Suprapubic skin (tissue), 4 donors: ENCODE results near the gene LRRC2. TPM values are rescaled to one million over a fixed set of nuclear protein-coding genes. Genes with fewer than 3 reads are reported as not detected.

ENCODE experiments used
- DNase-seq, 2 donors: peaks; one replicate each; pipeline ENCODE4 v3.0.0-alpha.2; 2019; ENCODE audit warnings: low spot score in 2 of 2
- H3K27ac ChIP-seq: fragments of 200-600 bp; sonication (generic); one replicate; pipeline ENCODE4 v1.5.1; 2019
- H3K27me3 ChIP-seq: fragments of 200-600 bp; sonication (generic); one replicate; pipeline ENCODE4 v1.5.1; 2019
- H3K36me3 ChIP-seq: fragments of 200-600 bp; sonication (generic); one replicate; pipeline ENCODE4 v1.5.1; 2019
- H3K4me1 ChIP-seq: fragments of 200-600 bp; sonication (generic); one replicate; pipeline ENCODE4 v1.5.1; 2019
- H3K4me3 ChIP-seq: fragments of 200-600 bp; sonication (generic); one replicate; pipeline ENCODE4 v1.5.1; 2019; ENCODE audit warnings: mild to moderate bottlenecking
- H3K9me3 ChIP-seq: fragments of 200-600 bp; sonication (generic); one replicate; pipeline ENCODE4 v1.5.1; 2019
- CTCF ChIP-seq, 2 donors: fragments of 200-600 bp in 1 of 2; fragments of 450-650 bp in 1 of 2; sonication (generic) in 1 of 2; IDR thresholded peaks; one replicate each; pipeline ENCODE4 v1.5.1; 2016 to 2019; ENCODE audit warnings: antibody characterized with exemption in 2 of 2, mild to moderate bottlenecking in 1 of 2, moderate library complexity in 1 of 2
- EP300 ChIP-seq: sonication (generic); formaldehyde crosslinking; IDR thresholded peaks from one replicate; pipeline ENCODE4 v1.6.1; 2017; ENCODE audit warnings: antibody characterized with exemption
- POLR2A ChIP-seq, 2 donors: fragments of 450-650 bp; IDR thresholded peaks; one replicate each; pipeline ENCODE4 v1.6.1; 2017; ENCODE audit warnings: antibody characterized with exemption in 2 of 2, mild to moderate bottlenecking in 2 of 2, moderate library complexity in 2 of 2
- POLR2AphosphoS5 ChIP-seq, 3 donors: sonication (generic); formaldehyde crosslinking; IDR thresholded peaks; one replicate each; pipeline ENCODE4 v1.6.1; 2017; ENCODE audit warnings: antibody characterized with exemption in 3 of 3
- WGBS: methylation state at CpG from one replicate; pipeline ENCODE4 v1.1.5; 2018; 5-methylcytosine and 5-hydroxymethylcytosine counted together
- total RNA-seq, 4 donors: library from RNA; depleted of rRNA; stranded (reverse); fragments of >200 nt; gene quantifications; one replicate each; pipeline ENCODE4 v1.1.0, GENCODE V29; 2016

The LRRC2 gene
- total RNA-seq, 4 donors from 2014 or later, result 0.83 to 3.7 (median 2.6) TPM

- 90% methylated on average over 5 of the region's 5 CpGs for WGBS
- no peak for TF ChIP-seq CTCF (IDR thresholded peaks at IDR 0.05)
- TF ChIP-seq POLR2A (IDR thresholded peaks at IDR 0.05), result no peak
- TF ChIP-seq POLR2AphosphoS5 (IDR thresholded peaks at IDR 0.05), result no peak
- no peak for TF ChIP-seq EP300
- H3K4me3 ChIP-seq, result no peak overlapping the region
- H3K27ac ChIP-seq, result no peak overlapping the region
- no peaks in the 10 kb centered on the region for H3K9me3 ChIP-seq
- H3K36me3 ChIP-seq, result no peaks in the 10 kb centered on the region
- DNase-seq, result no peak
- H3K27me3 ChIP-seq, result no peaks in the 10 kb centered on the region
- no peaks in the 10 kb centered on the region for H3K4me1 ChIP-seq
These were observed 19.9 kb upstream of the LRRC2 start for GRCh38 chr3:46585799-46586693.

- DNase-seq, result no peak
- Histone ChIP-seq H3K27me3 (no peaks in the 10 kb centered on the region), H3K36me3 (no peaks in the 10 kb centered on the region), H3K4me3 (no peak overlapping the region), H3K9me3 (no peaks in the 10 kb centered on the region), H3K27ac (no peak overlapping the region), H3K4me1 (no peaks in the 10 kb centered on the region)
- 88% methylated on average over 5 of the region's 7 CpGs for WGBS
- no peak for TF ChIP-seq EP300
- TF ChIP-seq POLR2A (IDR thresholded peaks at IDR 0.05), result no peak
- no peak for TF ChIP-seq CTCF (IDR thresholded peaks at IDR 0.05)
- TF ChIP-seq POLR2AphosphoS5 (IDR thresholded peaks at IDR 0.05), result no peak
These were observed 18.7 kb upstream of the LRRC2 start for GRCh38 chr3:46584598-46585467.

GRCh38 chr3:46580675-46581074 lies 14.6 kb upstream of the LRRC2 start:
- no peaks in the 10 kb centered on the region for H3K4me1 ChIP-seq
- H3K9me3 ChIP-seq, result no peaks in the 10 kb centered on the region
- DNase-seq, result no peak
- H3K4me3 ChIP-seq, result no peak overlapping the region
- no peaks in the 10 kb centered on the region for H3K27me3 ChIP-seq
- TF ChIP-seq POLR2A (IDR thresholded peaks at IDR 0.05), result no peak
- 86% methylated on average over 1 of the region's 1 CpG for WGBS
- no peak overlapping the region for H3K27ac ChIP-seq
- H3K36me3 ChIP-seq, result no peaks in the 10 kb centered on the region

GRCh38 chr3:46579756-46580286 lies 13.7 kb upstream of the LRRC2 start:
- DNase-seq, result no peak
- 49% methylated on average over 14 of the region's 14 CpGs for WGBS
- no peaks in the 10 kb centered on the region for H3K27me3 ChIP-seq

More at GRCh38 chr3:46579756-46580286, 13.7 kb upstream of the LRRC2 start:
- no peaks in the 10 kb centered on the region for H3K36me3 ChIP-seq
- H3K27ac ChIP-seq, result no peak overlapping the region
- no peaks in the 10 kb centered on the region for H3K9me3 ChIP-seq
- TF ChIP-seq CTCF (IDR thresholded peaks at IDR 0.05), result no peak
- TF ChIP-seq POLR2A (IDR thresholded peaks at IDR 0.05), result no peak
- no peak for TF ChIP-seq EP300
- no peak for TF ChIP-seq POLR2AphosphoS5 (IDR thresholded peaks at IDR 0.05)
- H3K4me1 ChIP-seq, result no peaks in the 10 kb centered on the region
- no peak overlapping the region for H3K4me3 ChIP-seq
